Thyroid gland (tissue), 4 donors: ENCODE measurements around the gene RSBN1. TPM values are rescaled to one million over a fixed set of nuclear protein-coding genes. Genes with fewer than 3 reads are reported as not detected.

Source experiments
- DNase-seq, 2 donors: peaks; one replicate each; pipeline ENCODE4 v3.0.0-alpha.2; 2019
- H3K27ac ChIP-seq, 3 donors: fragments of 200-600 bp; sonication (generic); 1 replicate in 2 of 3; 2 replicates in 1 of 3; pipeline ENCODE4 v1.5.1; 2016 to 2019; ENCODE audit warnings: mild to moderate bottlenecking in 1 of 3, moderate library complexity in 1 of 3
- H3K27me3 ChIP-seq: fragments of 200-600 bp; sonication (generic); one replicate; pipeline ENCODE4 v1.5.1; 2019
- H3K36me3 ChIP-seq, 2 donors: fragments of 200-600 bp; sonication (generic); one replicate each; pipeline ENCODE4 v1.5.1; 2016 to 2019
- H3K4me1 ChIP-seq, 2 donors: fragments of 200-600 bp; sonication (generic); one replicate each; pipeline ENCODE4 v1.5.1; 2017 to 2019
- H3K4me3 ChIP-seq, 3 donors: fragments of 200-600 bp; sonication (generic); replicated peaks in 1 of 3; 1 replicate in 2 of 3; 2 replicates in 1 of 3; pipeline ENCODE4 v1.5.1; 2016; ENCODE audit warnings: mild to moderate bottlenecking in 1 of 3
- H3K9me3 ChIP-seq: fragments of 200-600 bp; sonication (generic); one replicate; pipeline ENCODE4 v1.5.1; 2017
- CTCF ChIP-seq, 6 experiments: fragments of 200-600 bp in 3 of 6; fragments of 450-650 bp in 3 of 6; sonication (generic) in 3 of 6; IDR thresholded peaks; one replicate each; pipeline ENCODE4 v1.5.1; 2016 to 2019; ENCODE audit warnings: antibody characterized with exemption in 6 of 6, mild to moderate bottlenecking in 2 of 6, inconsistent platforms in 1 of 6, moderate library complexity in 1 of 6
- POLR2A ChIP-seq, 2 donors: fragments of 450-650 bp; IDR thresholded peaks; one replicate each; pipeline ENCODE4 v1.6.1; 2017; ENCODE audit warnings: antibody characterized with exemption in 2 of 2, mild to moderate bottlenecking in 2 of 2, moderate library complexity in 1 of 2
- WGBS, 2 donors: methylation state at CpG; one replicate each; pipeline ENCODE4 v1.1.5; 2017; 5-methylcytosine and 5-hydroxymethylcytosine counted together
- intact Hi-C: fragments of 100-400 bp; cut with DNase I; formaldehyde crosslinking; loops from one replicate; pipeline ENCODE4 v1.15.1; 2023
- total RNA-seq, 4 donors: library from RNA; depleted of rRNA; stranded (reverse); fragments of >200 nt; gene quantifications; one replicate each; pipeline ENCODE4 v1.2.3, GENCODE V29; 2016

Gene RSBN1
- total RNA-seq, 4 donors from 2014 or later: 23.7 to 31.5 (median 26.8) TPM

DNA sequence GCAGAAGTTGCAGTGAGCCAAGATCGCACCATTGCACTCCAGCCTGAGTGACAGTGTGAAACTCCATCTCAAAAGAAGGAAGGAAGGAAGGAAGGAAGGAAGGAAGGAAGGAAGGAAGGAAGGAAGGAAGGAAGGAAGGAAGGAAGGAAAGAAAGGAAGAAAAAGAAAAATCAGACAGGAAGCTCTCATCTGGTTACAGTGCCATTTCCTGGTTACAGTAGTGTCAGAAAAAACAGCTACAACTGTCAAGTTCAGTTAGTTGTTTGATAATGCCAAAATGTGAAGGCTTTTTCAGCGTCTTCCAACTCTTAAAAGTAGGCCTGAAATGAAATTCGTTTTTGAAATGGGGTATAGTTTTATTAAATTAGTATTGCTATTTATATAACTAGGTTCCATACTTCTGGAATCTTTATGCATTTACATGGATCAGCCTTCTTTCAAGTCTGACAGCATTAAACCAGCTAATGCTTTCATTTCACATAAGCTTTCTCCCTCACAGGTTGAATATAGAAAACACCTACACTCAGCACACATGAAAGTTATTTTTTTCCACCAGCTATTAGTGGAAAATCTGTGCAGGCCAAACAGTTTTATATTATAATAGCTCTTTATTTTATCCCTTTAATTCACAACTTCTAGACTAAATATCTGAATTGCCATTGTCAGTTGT is 38.0 kb upstream of the RSBN1 start:
- Histone ChIP-seq H3K27me3 (no peaks in the 10 kb centered on the region), H3K36me3 (no peaks in the 10 kb centered on the region), H3K9me3 (no peaks in the 10 kb centered on the region), H3K4me1 (no peaks in the 10 kb centered on the region), H3K27ac (no peak overlapping the region), H3K4me3 (no peak overlapping the region)
- DNase-seq: no peak
- intact Hi-C loops: no loop called here
- 80 to 81% methylated on average over 3 of the region's 3 CpGs for WGBS, 2 donors
- TF ChIP-seq CTCF (IDR thresholded peaks at IDR 0.05) (no peak), POLR2A (IDR thresholded peaks at IDR 0.05) (no peak)

DNA sequence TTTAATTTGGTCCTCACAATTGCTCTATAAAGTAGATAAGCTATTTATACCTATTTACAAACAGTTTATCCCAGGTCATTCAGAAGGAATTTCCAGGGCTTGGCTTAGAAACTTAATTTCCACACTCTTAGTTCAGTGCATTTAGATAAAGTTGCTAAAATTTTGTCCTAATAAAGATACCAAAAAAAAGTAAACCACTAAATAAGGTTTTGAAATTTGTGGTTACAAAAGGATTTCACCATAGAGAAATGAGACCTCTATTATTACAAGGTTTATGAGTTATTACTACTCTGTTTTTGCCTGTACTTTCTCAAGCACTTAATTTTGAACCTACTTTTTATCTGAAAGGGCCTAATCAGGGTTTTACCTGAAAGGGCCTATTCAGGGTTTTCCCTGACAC is 36.8 kb upstream of the RSBN1 start:
- Histone ChIP-seq H3K9me3 (no peaks in the 10 kb centered on the region), H3K4me3 (no peak overlapping the region), H3K27ac (no peak overlapping the region), H3K4me1 (no peaks in the 10 kb centered on the region), H3K27me3 (no peaks in the 10 kb centered on the region), H3K36me3 (no peaks in the 10 kb centered on the region)
- no peak for DNase-seq
- TF ChIP-seq CTCF (IDR thresholded peaks at IDR 0.05): no peak
- no peak for TF ChIP-seq POLR2A (IDR thresholded peaks at IDR 0.05)
- intact Hi-C loops: no loop called here

- no peaks in the 10 kb centered on the region for H3K4me1 ChIP-seq
- no peak for TF ChIP-seq CTCF (IDR thresholded peaks at IDR 0.05)
- DNase-seq: no peak
- no peaks in the 10 kb centered on the region for H3K36me3 ChIP-seq
- 65 to 82% methylated on average over 2 of the region's 2 CpGs for WGBS, 2 donors
- H3K27ac ChIP-seq: no peak overlapping the region
- H3K9me3 ChIP-seq: no peaks in the 10 kb centered on the region
- H3K27me3 ChIP-seq: no peaks in the 10 kb centered on the region
- intact Hi-C loops: no loop called here
- H3K4me3 ChIP-seq: no peak overlapping the region
These were observed 34.2 kb upstream of the RSBN1 start for GRCh38 chr1:113846391-113847035.

DNA sequence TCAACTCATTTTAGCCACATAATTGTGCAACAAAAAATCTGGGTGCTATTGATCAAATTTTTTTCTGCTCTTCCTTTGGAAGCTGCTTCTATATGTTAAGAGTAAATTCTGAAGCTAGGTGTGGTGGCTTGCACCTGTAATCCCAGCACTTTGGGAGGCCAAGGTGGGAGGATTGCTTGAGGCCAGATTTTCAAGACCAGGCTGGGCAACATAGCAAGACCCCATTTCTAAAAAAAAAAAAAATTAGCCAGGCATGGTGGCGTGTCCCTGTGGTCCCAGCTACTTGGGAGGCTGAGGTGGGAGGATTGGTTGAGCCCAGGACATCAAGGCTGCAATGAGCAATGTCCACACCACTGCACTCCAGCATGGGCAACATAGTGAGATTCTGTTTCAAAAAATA is 24.3 kb upstream of the RSBN1 start:
- Histone ChIP-seq H3K4me1 (no peaks in the 10 kb centered on the region), H3K27ac (no peak overlapping the region), H3K9me3 (no peaks in the 10 kb centered on the region), H3K36me3 (no peaks in the 10 kb centered on the region), H3K27me3 (no peaks in the 10 kb centered on the region), H3K4me3 (no peak overlapping the region)
- TF ChIP-seq POLR2A (IDR thresholded peaks at IDR 0.05) (no peak), CTCF (IDR thresholded peaks at IDR 0.05) (no peak)
- DNase-seq: no peak
- 89 to 96% methylated on average over 1 of the region's 1 CpG for WGBS, 2 donors
- intact Hi-C loops: loop anchor here (10.0 kb wide), 3 partner anchors 68 to 448 kb away; partner anchors contain the start of genes AP4B1 and DCLRE1B

GRCh38 chr1:113835686-113836290 is 23.5 kb upstream of the RSBN1 start:
- Histone ChIP-seq H3K4me3 (no peak overlapping the region), H3K27ac (no peak overlapping the region), H3K9me3 (no peaks in the 10 kb centered on the region), H3K36me3 (no peaks in the 10 kb centered on the region), H3K27me3 (no peaks in the 10 kb centered on the region), H3K4me1 (no peaks in the 10 kb centered on the region)
- intact Hi-C loops: loop anchor here (10.0 kb wide), 3 partner anchors 69 to 449 kb away; partner anchors contain the start of genes AP4B1 and DCLRE1B
- DNase-seq: peak in 1 of 2 donors; percentile 5
- WGBS, 2 donors: 12 to 18% methylated on average over 4 of the region's 4 CpGs
- TF ChIP-seq CTCF (IDR thresholded peaks at IDR 0.05) (peak in 4 of 6 experiments; percentile 42 to 73 (median 58)), POLR2A (IDR thresholded peaks at IDR 0.05) (no peak)
